Stimulated activated CD8-positive, alpha-beta memory T cell treated with anti-CD3 and anti-CD28 coated beads, Interleukin-7, amount 100 ng/mL, for 24 hours (primary cell): ENCODE data around the gene PHF2.

Experiments used
- DNase-seq: peaks from one replicate; pipeline ENCODE4 v3.0.0-alpha.2; 2020; ENCODE audit warnings: low read depth

The PHF2 gene

GRCh38 chr9:93630806-93631411, 54.5 kb downstream of the PHF2 start:
- no peak for DNase-seq

- DNase-seq = no peak
Measured at GRCh38 chr9:93633492-93634221, 57.3 kb downstream of the PHF2 start.

- no peak for DNase-seq
Measured at GRCh38 chr9:93634311-93635185, 58.2 kb downstream of the PHF2 start.

- DNase-seq = no peak
Measured at GRCh38 chr9:93635186-93636107, 59.1 kb downstream of the PHF2 start.

GRCh38 chr9:93636172-93636661, 59.8 kb downstream of the PHF2 start:
- no peak for DNase-seq

- no peak for DNase-seq
Measured at GRCh38 chr9:93636667-93637066, 60.3 kb downstream of the PHF2 start.

GRCh38 chr9:93637886-93638285, 61.5 kb downstream of the PHF2 start:
- no peak for DNase-seq

- DNase-seq = no peak
Measured at GRCh38 chr9:93640027-93640426, 63.6 kb downstream of the PHF2 start.

- DNase-seq = no peak
Measured at GRCh38 chr9:93642961-93643360, 66.6 kb downstream of the PHF2 start.

- DNase-seq = no peak
Measured at GRCh38 chr9:93644397-93645088, 68.2 kb downstream of the PHF2 start.

GRCh38 chr9:93645149-93645889, 68.9 kb downstream of the PHF2 start:
- DNase-seq = no peak

- DNase-seq = no peak
Measured at GRCh38 chr9:93645921-93646639, 69.7 kb downstream of the PHF2 start.

GRCh38 chr9:93646640-93647178, 70.3 kb downstream of the PHF2 start:
- DNase-seq = no peak

GRCh38 chr9:93648181-93648580, 71.8 kb downstream of the PHF2 start:
- DNase-seq = no peak

- no peak for DNase-seq
Measured at GRCh38 chr9:93648836-93649235, 72.5 kb downstream of the PHF2 start.

- no peak for DNase-seq
Measured at GRCh38 chr9:93649610-93650261, 73.4 kb downstream of the PHF2 start.

GRCh38 chr9:93650448-93650847, 74.1 kb downstream of the PHF2 start:
- no peak for DNase-seq

- DNase-seq = no peak
Measured at GRCh38 chr9:93651521-93651950, 75.2 kb downstream of the PHF2 start.
